ENCODE data around the gene TP73. TPM values are rescaled to one million over a fixed set of nuclear protein-coding genes. Genes with fewer than 3 reads are reported as not detected.

TP73 gene
- total and polyA plus RNA-seq, 8 donors = 1.6 to 2.7 (median 2.0) TPM

GRCh38 chr1:3683992-3684391 is 31.7 kb downstream of the TP73 start:
- DNase-seq = peak in 1 of 4 donors; percentile 90
- Histone ChIP-seq H3K36me3 (no peaks in the 10 kb centered on the region), H3K4me3 (peak overlapping the region in 1 of 2 donors; percentile 9), H3K27ac (no peak overlapping the region), H3K27me3 (peaks cover 0 to 39% of the 10 kb centered on the region in 2 donors), H3K4me1 (peaks cover 0 to 13% of the 10 kb centered on the region in 2 donors), H3K9me3 (no peaks in the 10 kb centered on the region)
- TF ChIP-seq CTCF (IDR thresholded peaks at IDR 0.05) = no peak
- peak; percentile 38 for ATAC-seq
- intact Hi-C loops (cut with DNase I) = no loop called here

GRCh38 chr1:3685222-3685621 is 32.9 kb downstream of the TP73 start:
- intact Hi-C loops (cut with DNase I) = no loop called here
- TF ChIP-seq CTCF (IDR thresholded peaks at IDR 0.05) = no peak
- H3K27ac ChIP-seq = no peak overlapping the region
- peaks cover 0 to 7% of the 10 kb centered on the region in 2 donors for H3K4me1 ChIP-seq
- ATAC-seq = no peak
- H3K36me3 ChIP-seq = no peaks in the 10 kb centered on the region
- H3K9me3 ChIP-seq = no peaks in the 10 kb centered on the region
- DNase-seq = no peak
- peaks cover 0 to 47% of the 10 kb centered on the region in 2 donors for H3K27me3 ChIP-seq
- H3K4me3 ChIP-seq = no peak overlapping the region

- H3K27ac ChIP-seq = no peak overlapping the region
- DNase-seq (no peak), ATAC-seq (no peak)
- no peaks in the 10 kb centered on the region for H3K9me3 ChIP-seq
- H3K4me1 ChIP-seq = peaks cover 0 to 7% of the 10 kb centered on the region in 2 donors
- intact Hi-C loops (cut with DNase I) = no loop called here
- peaks cover 0 to 47% of the 10 kb centered on the region in 2 donors for H3K27me3 ChIP-seq
- H3K4me3 ChIP-seq = no peak overlapping the region
- no peaks in the 10 kb centered on the region for H3K36me3 ChIP-seq
- no peak for TF ChIP-seq CTCF (IDR thresholded peaks at IDR 0.05)
Observed at GRCh38 chr1:3685906-3686305, 33.6 kb downstream of the TP73 start.

GRCh38 chr1:3687504-3687903 is 35.2 kb downstream of the TP73 start:
- TF ChIP-seq CTCF (IDR thresholded peaks at IDR 0.05) = no peak
- Histone ChIP-seq H3K4me3 (no peak overlapping the region), H3K9me3 (no peaks in the 10 kb centered on the region), H3K36me3 (no peaks in the 10 kb centered on the region), H3K4me1 (peaks cover 0 to 7% of the 10 kb centered on the region in 2 donors), H3K27me3 (peaks cover 0 to 43% of the 10 kb centered on the region in 2 donors), H3K27ac (no peak overlapping the region)
- no peak for ATAC-seq
- DNase-seq = no peak
- intact Hi-C loops (cut with DNase I) = no loop called here

- no peak for TF ChIP-seq CTCF (IDR thresholded peaks at IDR 0.05)
- ATAC-seq (no peak), DNase-seq (no peak)
- H3K27ac ChIP-seq = no peak overlapping the region
- H3K4me1 ChIP-seq = peaks cover 0 to 7% of the 10 kb centered on the region in 2 donors
- intact Hi-C loops (cut with DNase I) = no loop called here
- H3K36me3 ChIP-seq = no peaks in the 10 kb centered on the region
- no peaks in the 10 kb centered on the region for H3K9me3 ChIP-seq
- H3K4me3 ChIP-seq = no peak overlapping the region
- peaks cover 0 to 41% of the 10 kb centered on the region in 2 donors for H3K27me3 ChIP-seq
Observed at GRCh38 chr1:3688356-3689137, 36.2 kb downstream of the TP73 start.
